ENCODE measurements around the gene MYO3B.
A peak's percentile ranks its signal among the peaks of the same experiment; 100 is the strongest.

The MYO3B gene

DNA sequence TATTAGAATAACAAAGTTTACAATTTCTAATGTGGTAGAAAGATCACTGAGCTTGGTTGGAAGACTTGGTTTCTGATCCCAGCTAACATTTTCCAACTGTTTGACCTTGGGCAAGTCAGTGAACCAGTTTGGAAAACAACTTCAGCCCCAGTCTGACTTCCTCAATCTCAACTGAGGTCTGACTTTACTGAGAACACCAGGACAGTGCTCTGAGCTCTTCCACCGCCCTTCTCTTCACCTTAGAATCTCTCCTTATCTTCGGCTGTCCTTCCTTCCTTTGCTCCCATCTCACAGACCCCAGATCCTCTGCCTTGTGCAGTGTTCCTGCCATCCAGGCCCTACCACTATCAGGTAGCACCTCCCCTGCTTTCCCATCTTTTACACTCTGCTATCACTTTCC, 343.4 kb downstream of the MYO3B start:
- Histone ChIP-seq H3K9me3 (replicated peaks; ENCODE audit: insufficient read depth, low read length) (no peaks in the 10 kb centered on the region), H2AFZ (ENCODE audit: low read length) (no peak overlapping the region), H4K20me1 (ENCODE audit: insufficient read depth, low read length) (no peaks in the 10 kb centered on the region), H3K36me3 (replicated peaks; ENCODE audit: insufficient read depth, low read length) (no peaks in the 10 kb centered on the region), H3F3A (ENCODE audit: insufficient read depth, low read length) (no peaks in the 10 kb centered on the region), H3K79me2 (ENCODE audit: low read length) (no peaks in the 10 kb centered on the region), H3K4me1 (ENCODE audit: low read length) (no peaks in the 10 kb centered on the region), H3K9ac (ENCODE audit: low read length) (no peak overlapping the region), H3K27ac (ENCODE audit: low read length) (no peak overlapping the region), H3K4me2 (ENCODE audit: low read depth, low read length) (no peak overlapping the region), H3K9me2 (replicated peaks; ENCODE audit: insufficient read depth, low read length) (no peaks in the 10 kb centered on the region), H3K4me3 (ENCODE audit: low read length) (no peak overlapping the region), H3K27me3 (replicated peaks; ENCODE audit: insufficient read depth, low read length) (no peaks in the 10 kb centered on the region)
- DNase-seq, result no peak
- TF ChIP-seq EZH2 (optimal IDR thresholded peaks at IDR 0.05; ENCODE audit: low read depth, low read length), result no peak
- TF ChIP-seq EZH2phosphoT487 (IDR thresholded peaks at IDR 0.05; ENCODE audit: low read length), result no peak
- TF ChIP-seq CTCF (IDR thresholded peaks at IDR 0.05; ENCODE audit: low read length), result no peak

- no peak overlapping the region for H3K27ac ChIP-seq (ENCODE audit: low read length)
- no peaks in the 10 kb centered on the region for H4K20me1 ChIP-seq (ENCODE audit: insufficient read depth, low read length)
- H3K9me3 ChIP-seq (replicated peaks; ENCODE audit: insufficient read depth, low read length), result no peaks in the 10 kb centered on the region
- H3K36me3 ChIP-seq (replicated peaks; ENCODE audit: insufficient read depth, low read length), result no peaks in the 10 kb centered on the region
- DNase-seq, result no peak
- no peak overlapping the region for H2AFZ ChIP-seq (ENCODE audit: low read length)
- no peak overlapping the region for H3K9ac ChIP-seq (ENCODE audit: low read length)
- H3F3A ChIP-seq (ENCODE audit: insufficient read depth, low read length), result no peaks in the 10 kb centered on the region
- H3K9me2 ChIP-seq (replicated peaks; ENCODE audit: insufficient read depth, low read length), result no peaks in the 10 kb centered on the region
- TF ChIP-seq CTCF (IDR thresholded peaks at IDR 0.05; ENCODE audit: low read length), result no peak
- TF ChIP-seq EZH2 (optimal IDR thresholded peaks at IDR 0.05; ENCODE audit: low read depth, low read length), result no peak
- no peak for TF ChIP-seq EZH2phosphoT487 (IDR thresholded peaks at IDR 0.05; ENCODE audit: low read length)
- H3K4me2 ChIP-seq (ENCODE audit: low read depth, low read length), result no peak overlapping the region
- H3K4me1 ChIP-seq (ENCODE audit: low read length), result no peaks in the 10 kb centered on the region
- H3K79me2 ChIP-seq (ENCODE audit: low read length), result no peaks in the 10 kb centered on the region
- H3K27me3 ChIP-seq (replicated peaks; ENCODE audit: insufficient read depth, low read length), result no peaks in the 10 kb centered on the region
- H3K4me3 ChIP-seq (ENCODE audit: low read length), result no peak overlapping the region
Observed at GRCh38 chr2:170523506-170523905, 345.6 kb downstream of the MYO3B start.

GRCh38 chr2:170524828-170525565, 347.1 kb downstream of the MYO3B start:
- Histone ChIP-seq H3K4me2 (ENCODE audit: low read depth, low read length) (no peak overlapping the region), H3K4me3 (ENCODE audit: low read length) (no peak overlapping the region), H3K9me3 (replicated peaks; ENCODE audit: insufficient read depth, low read length) (no peaks in the 10 kb centered on the region), H3K27me3 (replicated peaks; ENCODE audit: insufficient read depth, low read length) (no peaks in the 10 kb centered on the region), H3K79me2 (ENCODE audit: low read length) (no peaks in the 10 kb centered on the region), H3F3A (ENCODE audit: insufficient read depth, low read length) (no peaks in the 10 kb centered on the region), H3K4me1 (ENCODE audit: low read length) (no peaks in the 10 kb centered on the region), H3K9me2 (replicated peaks; ENCODE audit: insufficient read depth, low read length) (no peaks in the 10 kb centered on the region), H3K36me3 (replicated peaks; ENCODE audit: insufficient read depth, low read length) (no peaks in the 10 kb centered on the region), H4K20me1 (ENCODE audit: insufficient read depth, low read length) (no peaks in the 10 kb centered on the region), H3K27ac (ENCODE audit: low read length) (no peak overlapping the region), H2AFZ (ENCODE audit: low read length) (no peak overlapping the region), H3K9ac (ENCODE audit: low read length) (no peak overlapping the region)
- TF ChIP-seq EZH2phosphoT487 (IDR thresholded peaks at IDR 0.05; ENCODE audit: low read length), result no peak
- TF ChIP-seq CTCF (IDR thresholded peaks at IDR 0.05; ENCODE audit: low read length), result no peak
- no peak for TF ChIP-seq EZH2 (optimal IDR thresholded peaks at IDR 0.05; ENCODE audit: low read depth, low read length)
- DNase-seq, result peak; percentile 15
